K562 (cell line): ENCODE results near the gene CKLF. TPM values are rescaled to one million over a fixed set of nuclear protein-coding genes. Genes with fewer than 3 reads are reported as not detected.

ENCODE experiments used
- ATAC-seq: fragments of 200-7000 bp; cut with Tn5 transposase; 3 replicates; pipeline ENCODE4 v1.9.1; 2020; ENCODE audit warnings: moderate library complexity
- BruUV-seq: library from RNA; stranded (reverse); fragments of 400-500 nt; replicated peaks from 2 replicates; lab custom pipeline; 2021; lab: Mats Ljungman, UMichigan
- CTCF ChIA-PET: fragments of 300-600 bp; formaldehyde crosslinking; extraction: SDS; loops from one replicate; lab custom pipeline; 2021; ENCODE audit warnings: low intra/inter-chr PET ratio; lab: Yijun Ruan, JAX
- POLR2A ChIA-PET: fragments of 300-600, 350-650 bp; sonication (Branson Sonifier 250); formaldehyde crosslinking; extraction: SDS; loops from one replicate; lab custom pipeline; 2021; ENCODE audit warnings: antibody characterized with exemption, inconsistent platforms; lab: Yijun Ruan, JAX
- DNase-seq, 4 experiments: peaks; one replicate each; pipeline versions ENCODE4 v3.0.0 to v3.0.0-alpha.2; 2011 to 2018; ENCODE audit warnings: low spot score in 3 of 4, mixed read lengths in 3 of 4; ENCODE audit errors: extremely low read depth in 1 of 4
- FAIRE-seq: peaks from 2 replicates; lab custom pipeline; 2011; peaks lifted over from hg19 to GRCh38; lab: Jason Lieb, UNC
- H2AFZ ChIP-seq: 2 replicates; pipeline ENCODE4 v1.6.0; 2011; ENCODE audit warnings: low read depth, low read length, control low read depth, inconsistent platforms
- H3K27ac ChIP-seq: fragments of 200-600 bp; 3 replicates; pipeline ENCODE4 v1.8.0; 2011; ENCODE audit warnings: low read depth, mild to moderate bottlenecking, control low read depth, inconsistent platforms, low read length, moderate library complexity, mixed read lengths; ENCODE audit errors: extremely low read depth
- H3K27me3 ChIP-seq, 2 experiments: fragments of 300-600 bp in 1 of 2; 2 replicates in 1 of 2; 3 replicates in 1 of 2; pipeline versions ENCODE4 v1.6.0 to v1.8.0; 2011; ENCODE audit warnings: inconsistent platforms in 2 of 2, low read length in 2 of 2, mild to moderate bottlenecking in 1 of 2, mixed read lengths in 1 of 2, moderate library complexity in 1 of 2; ENCODE audit not compliant: control insufficient read depth in 2 of 2, insufficient read depth in 2 of 2
- H3K36me3 ChIP-seq: fragments of 300-600 bp; 3 replicates; pipeline ENCODE4 v1.8.0; 2011; ENCODE audit warnings: mild to moderate bottlenecking, low read length, inconsistent platforms; ENCODE audit not compliant: control insufficient read depth, insufficient read depth
- H3K4me1 ChIP-seq, 2 experiments: fragments of 200-600 bp in 1 of 2; replicated peaks in 1 of 2; 2 replicates in 1 of 2; 3 replicates in 1 of 2; pipeline versions ENCODE4 v1.5.1 to v1.8.0; 2011; ENCODE audit warnings: inconsistent platforms in 2 of 2, low read length in 2 of 2, mild to moderate bottlenecking in 1 of 2, mixed read lengths in 1 of 2, moderate library complexity in 1 of 2; ENCODE audit not compliant: control insufficient read depth in 2 of 2, insufficient read depth in 2 of 2
- H3K4me2 ChIP-seq: 2 replicates; pipeline ENCODE4 v1.6.1; 2011; ENCODE audit warnings: low read length, control low read depth, inconsistent platforms, mixed read lengths; ENCODE audit not compliant: insufficient read depth
- H3K4me3 ChIP-seq: fragments of 200-600 bp; sonication (generic), shearing (Covaris generic); 2 replicates; pipeline ENCODE4 v1.5.1; 2016; ENCODE audit warnings: control low read depth, inconsistent platforms
- H3K79me2 ChIP-seq: fragments of 200-600 bp; 3 replicates; pipeline ENCODE4 v1.8.0; 2011; ENCODE audit warnings: low read length, inconsistent platforms; ENCODE audit not compliant: control insufficient read depth, insufficient read depth
- H3K9ac ChIP-seq, 2 experiments: 2 replicates each; pipeline versions ENCODE4 v1.6.0 to v1.6.1; 2011; ENCODE audit warnings: low read depth in 2 of 2, low read length in 2 of 2, control low read depth in 1 of 2, inconsistent platforms in 1 of 2, mild to moderate bottlenecking in 1 of 2, mixed read lengths in 1 of 2; ENCODE audit not compliant: insufficient read depth in 1 of 2
- H3K9me1 ChIP-seq: one replicate; pipeline ENCODE4 v1.6.0; 2011; ENCODE audit warnings: inconsistent platforms, mild to moderate bottlenecking, low read length, moderate library complexity; ENCODE audit not compliant: control insufficient read depth, insufficient read depth
- H3K9me3 ChIP-seq: replicated peaks from 2 replicates; pipeline ENCODE4 v1.5.1; 2011; ENCODE audit warnings: low read depth, low read length, inconsistent platforms; ENCODE audit not compliant: control insufficient read depth, insufficient read depth
- H4K20me1 ChIP-seq: replicated peaks from 2 replicates; pipeline ENCODE4 v1.6.1; 2011; ENCODE audit warnings: low read length, inconsistent platforms, mixed read lengths; ENCODE audit not compliant: control insufficient read depth, insufficient read depth
- ARID4B ChIP-seq: sonication (generic); formaldehyde crosslinking; IDR thresholded peaks from 2 replicates; pipeline ENCODE4 v1.8.0; 2022; ENCODE audit warnings: mild to moderate bottlenecking, missing genetic modification reagents
- BRF2 ChIP-seq: IDR thresholded peaks from 3 replicates; pipeline ENCODE4 v1.6.1; 2011; ENCODE audit warnings: borderline replicate concordance, mild to moderate bottlenecking; ENCODE audit not compliant: insufficient read length, insufficient read depth
- CBFB ChIP-seq: sonication (generic); formaldehyde crosslinking; IDR thresholded peaks from 2 replicates; pipeline ENCODE4 v1.4.0; 2020; ENCODE audit warnings: mild to moderate bottlenecking, missing genetic modification reagents
- CREM ChIP-seq: IDR thresholded peaks from 2 replicates; pipeline ENCODE4 v1.6.1; 2014; ENCODE audit warnings: antibody characterized with exemption, low read depth
- NFRKB ChIP-seq: fragments of 450-650 bp; IDR thresholded peaks from 2 replicates; pipeline ENCODE4 v1.6.1; 2016; ENCODE audit warnings: low read depth
- NR2C2 ChIP-seq, 2 experiments: fragments of 200-800 bp in 1 of 2; sonication (Bioruptor generic) in 1 of 2; sonication (generic) in 1 of 2; formaldehyde crosslinking in 1 of 2; IDR thresholded peaks; 2 replicates each; pipeline versions ENCODE4 v1.6.1 to v1.8.0; 2016 to 2022; ENCODE audit warnings: mild to moderate bottlenecking in 1 of 2, missing compliant biosample characterization in 1 of 2, missing genetic modification characterization in 1 of 2, missing genetic modification reagents in 1 of 2
- NR2F6 ChIP-seq: fragments of 450-650 bp; formaldehyde crosslinking; IDR thresholded peaks from 2 replicates; pipeline ENCODE4 v1.4.0; 2020; ENCODE audit warnings: mild to moderate bottlenecking
- PHF21A ChIP-seq: fragments of 450-650 bp; IDR thresholded peaks from 2 replicates; pipeline ENCODE4 v1.6.1; 2017; ENCODE audit warnings: low read depth, borderline replicate concordance
- RUNX1 ChIP-seq: sonication (generic); IDR thresholded peaks from 2 replicates; pipeline ENCODE4 v1.6.1; 2016; ENCODE audit warnings: antibody characterized with exemption, low read depth
- SMAD3 ChIP-seq: fragments of 450-650 bp; formaldehyde crosslinking; conservative IDR thresholded peaks from 2 replicates; pipeline ENCODE4 v1.4.0; 2020; ENCODE audit warnings: mild to moderate bottlenecking
- SMARCE1 ChIP-seq: fragments of 450-650 bp; IDR thresholded peaks from 2 replicates; pipeline ENCODE4 v1.7.1; 2016; ENCODE audit warnings: mild to moderate bottlenecking
- ZNF23 ChIP-seq: fragments of 250-450 bp; sonication (Bioruptor Pico); IDR thresholded peaks from 2 replicates; pipeline ENCODE4 v1.4.0; 2020; ENCODE audit warnings: mild to moderate bottlenecking
- ZNF324 ChIP-seq: fragments of 250-450 bp; sonication (Bioruptor Pico); IDR thresholded peaks from 2 replicates; pipeline ENCODE4 v1.4.0; 2020; ENCODE audit warnings: mild to moderate bottlenecking
- ZNF518B ChIP-seq: fragments of 250-450 bp; sonication (Bioruptor Pico); IDR thresholded peaks from 2 replicates; pipeline ENCODE4 v1.5.0; 2021; ENCODE audit warnings: mild to moderate bottlenecking, moderate library complexity
- ZNF644 ChIP-seq: fragments of 200-800 bp; sonication (Bioruptor generic); IDR thresholded peaks from 2 replicates; pipeline ENCODE4 v1.6.1; 2016; ENCODE audit warnings: low read depth, missing genetic modification characterization, missing compliant biosample characterization
- WGBS: fragments of 100-300 bp; shearing (Covaris generic); methylation state at CpG from one replicate; pipeline ENCODE4 v1.1.6; 2016; ENCODE audit warnings: low coverage, mixed read lengths; ENCODE audit not compliant: insufficient coverage; ENCODE audit errors: missing lambda C conversion rate; 5-methylcytosine and 5-hydroxymethylcytosine counted together
- in situ Hi-C: fragments of 300-500 bp; cut with MboI; formaldehyde crosslinking; loops from 4 replicates; pipeline ENCODE4 v1.15.0; 2018; ENCODE audit warnings: inconsistent platforms, mixed read lengths
- intact Hi-C: fragments of 100-400 bp; cut with micrococcal nuclease; formaldehyde crosslinking; loops from 2 replicates; pipeline ENCODE4 v1.14.2; 2022
- polyA plus RNA-seq, 8 experiments: library from polyadenylated mRNA; depleted of rRNA in 4 of 8; stranded (reverse) in 5 of 8; unstranded in 3 of 8; fragments of >200 nt; fragmentation: Nextera tagmentation in 2 of 8; fragmentation: Illumina TruSeq in 1 of 8; extraction: Ambion mirVana in 2 of 8; extraction: Trizol in 1 of 8; gene quantifications; 2 replicates each; pipeline versions ENCODE4 v1.2.1 to v1.2.3, GENCODE V29; 2011 to 2014; ENCODE audit warnings: inconsistent platforms in 1 of 8, missing spikeins in 1 of 8
- total RNA-seq, 7 experiments: library from RNA; depleted of rRNA in 6 of 7; stranded (reverse); fragments of >200 nt in 6 of 7; fragmentation: Illumina TruSeq in 2 of 7; extraction: Trizol in 2 of 7; gene quantifications; 2 replicates each; pipeline versions ENCODE4 v1.2.1 to v1.2.3, GENCODE V29; 2011 to 2021; ENCODE audit warnings: low replicate concordance in 1 of 7

The CKLF gene
- total and polyA plus RNA-seq, 9 of the 15 experiments (the other 6 are each of a cell fraction or from before 2014, with no cell fraction given) = 84.8 to 322 (median 118) TPM

GRCh38 chr16:66574081-66574480 lies 21.7 kb downstream of the CKLF start:
- TF ChIP-seq NFRKB (no peak), BRF2 (no peak), PHF21A (no peak), ZNF324 (no peak), CBFB (CRISPR knock-in tag) (no peak), ARID4B (no peak), CREM (no peak), NR2C2 (CRISPR knock-in tag; IDR thresholded peaks at IDR 0.05) (no peak), NR2C2 (tag; IDR thresholded peaks at IDR 0.05) (no peak), RUNX1 (no peak), ZNF644 (no peak), ZNF518B (no peak), SMAD3 (CRISPR knock-in tag) (no peak), NR2F6 (no peak), ZNF23 (CRISPR knock-in tag) (no peak), SMARCE1 (no peak)
- WGBS = 60% methylated on average over 1 of the region's 1 CpG
- intact Hi-C loops = no loop called here
- no peaks in the 10 kb centered on the region for H3K79me2 ChIP-seq
- peaks cover 9 to 15% of the 10 kb centered on the region in 2 experiments for H3K4me1 ChIP-seq
- DNase-seq (no peak), ATAC-seq (no peak), FAIRE-seq (no peak)
- BruUV-seq = no TSS peak
- ChIA-PET CTCF (no interaction called here), POLR2A (interaction anchor here (1.0 kb wide), 1 partner anchor 10 kb away, joined by 6 read pairs; no protein-coding TSS in a partner anchor)
- H3K36me3 ChIP-seq = no peaks in the 10 kb centered on the region
- H3K27me3 ChIP-seq = peaks cover 4 to 7% of the 10 kb centered on the region in 2 experiments; a peak in 3 of 5 replicates
- H3K9me3 ChIP-seq = no peaks in the 10 kb centered on the region
- no peak overlapping the region for H3K9ac ChIP-seq
- H2AFZ ChIP-seq = no peak overlapping the region
- in situ Hi-C loops = no loop called here
- no peak overlapping the region for H3K27ac ChIP-seq
- H4K20me1 ChIP-seq = no peaks in the 10 kb centered on the region
- H3K9me1 ChIP-seq = no peaks in the 10 kb centered on the region
- no peak overlapping the region for H3K4me3 ChIP-seq
- H3K4me2 ChIP-seq = no peak overlapping the region; the same call in 1 of the 2 replicates
